ELF-1 (cell line): ENCODE data around the gene EVPL.

Experiments used
- DNase-seq: peaks from one replicate; pipeline ENCODE4 v3.0.0-alpha.2; 2016; ENCODE audit warnings: low read depth, low spot score

The EVPL gene

DNA sequence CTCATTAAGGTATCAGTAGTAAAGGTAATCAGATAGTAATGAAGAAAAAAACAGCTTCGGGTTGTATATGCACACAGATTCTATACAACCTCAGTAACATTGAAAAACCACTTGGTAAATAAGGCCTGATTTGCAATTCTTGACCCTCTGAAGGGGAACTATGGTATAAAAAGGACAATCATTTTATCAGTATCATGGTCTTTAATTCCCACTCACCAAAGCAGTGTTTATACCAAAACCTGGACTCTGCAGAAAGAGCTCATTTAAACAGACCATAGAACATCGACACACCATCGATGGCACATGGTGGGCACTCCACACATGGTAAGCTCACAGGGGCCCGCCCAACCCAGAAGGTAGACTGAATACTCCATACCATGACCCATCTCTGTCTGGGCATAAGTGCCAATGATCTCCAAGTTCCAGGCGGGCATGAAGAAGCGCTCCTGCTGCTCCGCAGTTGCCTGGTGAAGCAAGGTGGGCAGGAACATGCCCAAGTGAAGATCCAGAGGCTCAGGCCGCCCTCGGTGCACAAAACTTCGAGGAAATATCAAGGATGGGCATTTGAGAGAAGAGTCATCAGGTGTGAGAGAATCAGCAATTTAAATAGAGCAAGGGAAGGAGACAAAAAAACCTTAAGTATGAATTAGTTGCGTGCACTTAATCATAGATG, 67.1 kb downstream of the EVPL start:
- no peak for DNase-seq

GRCh38 chr17:75959051-75959838, 67.9 kb downstream of the EVPL start:
- no peak for DNase-seq
